GM21737 (cell line): ENCODE results near the gene EXOSC9.

Experiments used
- ATAC-seq: cut with Tn5 transposase; IDR thresholded peaks from one replicate; pipeline ENCODE4 v1.9.1; 2021; ENCODE audit warnings: mild to moderate bottlenecking, moderate library complexity; ENCODE audit not compliant: unreplicated experiment

The EXOSC9 gene

DNA sequence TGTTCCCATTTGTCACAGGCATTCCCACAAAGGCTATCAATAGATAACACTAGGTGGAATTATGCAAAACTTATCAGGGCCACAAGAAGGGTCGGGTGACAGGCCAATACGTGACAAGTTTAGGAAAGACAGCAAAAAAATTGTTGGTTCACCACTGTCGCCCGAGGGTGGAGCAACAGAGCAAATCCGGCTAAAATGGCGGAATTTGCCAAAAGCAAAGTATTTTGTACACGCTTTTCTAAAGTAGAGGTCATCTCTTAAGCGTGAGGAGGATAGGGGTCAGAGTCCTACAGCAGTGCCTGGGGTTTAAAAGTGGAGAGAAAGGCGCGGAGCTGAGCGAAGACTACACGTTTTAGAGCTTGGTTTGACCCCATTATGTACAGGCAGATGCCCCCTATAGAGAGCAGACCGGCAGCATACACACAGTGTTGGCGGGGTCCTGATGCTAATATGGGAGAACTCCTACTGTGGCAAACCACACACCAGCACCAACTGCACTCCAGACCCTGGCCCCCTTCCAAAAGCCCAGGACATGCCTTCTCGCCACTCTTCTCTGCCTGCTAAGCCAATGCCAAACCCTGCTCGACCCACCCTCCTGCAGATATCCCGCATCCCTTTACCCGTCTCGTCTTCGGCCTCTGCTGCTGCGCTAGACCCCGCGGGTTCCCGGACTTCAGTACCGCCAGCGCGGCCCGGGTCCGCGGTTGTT lies 21.8 kb downstream of the EXOSC9 start:
- ATAC-seq: peak; percentile 35

DNA sequence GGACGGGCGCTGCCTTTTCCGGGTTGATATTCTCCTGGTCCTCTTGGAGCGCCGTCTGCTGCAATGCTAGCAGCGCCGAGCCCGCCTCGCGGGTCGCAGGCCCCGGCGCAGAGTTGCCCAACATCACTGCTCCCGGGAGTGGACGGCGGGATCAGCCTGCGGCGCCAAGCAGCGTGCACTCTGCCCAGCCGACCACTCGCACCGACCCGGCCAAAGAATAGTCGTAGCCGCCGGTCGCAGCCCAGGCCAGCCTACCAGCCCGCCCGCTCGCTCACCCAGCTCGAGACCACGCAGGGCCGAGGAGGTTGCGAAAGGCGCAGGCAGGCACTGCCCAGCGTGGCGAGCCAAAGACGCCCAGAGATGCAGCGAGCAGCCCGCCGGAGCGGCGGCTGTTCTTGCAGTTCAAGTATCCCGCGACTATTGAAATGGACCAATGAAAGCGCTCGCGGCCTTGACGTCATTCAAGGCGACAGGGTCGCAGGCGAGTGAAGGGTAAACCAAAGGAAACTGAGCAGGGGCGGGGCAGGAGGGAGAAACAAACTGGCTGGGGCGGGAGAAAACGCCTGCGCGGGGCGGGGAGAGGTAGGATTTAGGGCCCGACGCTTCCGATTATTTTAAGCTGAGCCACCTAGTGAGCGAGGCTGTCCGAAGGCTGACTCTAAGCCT lies 22.5 kb downstream of the EXOSC9 start, which contains the start of gene CCNA2:
TSS of gene CCNA2 (minus strand) at position 379 of the 666 bp plus-strand sequence. CDS start at position 124, 255 bp downstream.
- ATAC-seq: peak; percentile 95

DNA sequence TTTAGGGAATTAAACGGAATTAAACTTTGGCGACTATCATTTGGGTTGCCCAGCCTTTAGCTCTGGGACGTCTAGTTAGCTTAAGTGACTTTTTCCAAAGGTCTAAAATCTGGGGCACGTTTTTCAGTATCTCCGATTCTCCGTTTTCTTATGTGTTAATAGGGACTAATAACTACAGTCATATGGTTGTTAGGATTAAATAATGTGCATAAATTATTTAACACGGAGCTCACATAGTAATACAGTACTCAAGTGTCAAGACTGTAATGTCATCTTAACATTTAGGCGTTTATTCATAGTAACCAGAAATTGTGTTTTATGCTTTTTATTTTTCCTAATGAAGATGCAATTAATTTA lies 23.0 kb downstream of the EXOSC9 start:
- no peak for ATAC-seq

DNA sequence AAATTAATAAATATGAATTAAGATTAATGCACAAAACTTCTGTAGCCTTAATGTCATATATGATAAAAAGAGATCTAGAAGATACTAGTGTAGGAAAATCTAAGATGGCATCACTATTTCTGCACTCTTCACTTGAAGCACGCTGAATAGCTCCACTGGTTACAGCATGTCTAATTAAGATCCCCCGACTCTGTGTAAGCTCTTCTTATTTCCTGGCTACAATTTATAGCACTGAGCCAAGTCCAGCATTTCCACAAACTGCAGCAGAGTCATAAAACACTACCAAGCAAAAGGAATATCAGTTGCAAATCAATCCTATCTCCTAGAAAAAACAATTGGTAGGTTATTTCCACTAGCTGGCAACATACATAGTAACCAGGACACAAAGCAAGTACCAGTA lies 23.8 kb downstream of the EXOSC9 start:
- no peak for ATAC-seq

DNA sequence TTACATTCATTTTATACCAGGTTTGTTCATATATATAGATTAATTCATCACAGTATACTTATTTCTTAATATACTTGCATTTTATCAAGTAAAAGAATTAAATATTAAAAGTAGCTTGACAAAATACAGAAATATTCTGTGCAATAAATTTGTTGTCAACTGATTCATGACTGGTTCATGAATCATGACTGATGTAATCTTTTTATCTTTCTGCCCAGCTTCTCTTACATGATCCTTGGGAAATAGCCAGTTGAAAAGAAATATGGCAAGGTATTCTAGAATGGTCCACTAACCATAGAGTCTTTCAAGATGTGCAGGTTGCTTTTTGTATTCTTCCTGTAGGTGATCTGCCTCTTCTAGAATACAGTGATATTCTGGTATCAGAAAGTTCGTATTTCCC lies 26.7 kb downstream of the EXOSC9 start:
- no peak for ATAC-seq

DNA sequence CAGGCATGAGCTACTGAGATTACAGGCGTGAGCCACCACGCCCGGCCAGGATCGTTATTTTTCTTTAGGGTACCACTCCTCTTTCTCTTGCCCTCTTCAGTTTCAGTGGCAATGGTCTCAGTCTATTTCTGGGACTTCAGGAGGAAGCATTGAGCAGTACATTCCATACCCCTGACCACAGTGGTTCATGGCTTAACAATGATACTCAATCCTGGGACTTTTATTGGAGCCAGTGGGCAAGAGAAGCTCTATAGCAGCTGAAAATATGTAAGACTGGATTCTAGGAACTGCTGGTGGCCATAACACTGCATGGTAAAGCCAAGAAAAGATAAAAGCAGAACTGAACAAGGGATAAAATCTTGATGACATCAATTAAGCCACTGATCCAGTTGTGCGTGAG lies 28.4 kb downstream of the EXOSC9 start:
- no peak for ATAC-seq

DNA sequence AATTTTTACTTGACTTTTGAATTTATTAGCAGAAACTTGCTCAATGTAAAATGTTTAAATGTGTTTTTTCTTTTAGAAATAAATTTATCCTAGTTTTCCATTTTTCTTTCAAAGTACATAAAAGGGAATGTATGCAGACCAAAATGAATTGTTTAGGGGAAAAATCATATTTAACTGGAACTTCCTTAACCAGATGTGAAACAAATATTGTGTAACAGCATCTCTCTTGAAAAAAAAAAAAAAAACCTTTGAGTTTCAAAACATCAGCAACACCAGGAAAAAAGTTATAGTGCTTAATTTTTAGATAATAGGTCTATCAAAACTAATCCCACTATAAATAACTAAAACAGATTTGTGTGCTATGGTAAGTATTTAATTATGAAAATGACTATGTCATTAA lies 37.0 kb downstream of the EXOSC9 start:
- no peak for ATAC-seq

DNA sequence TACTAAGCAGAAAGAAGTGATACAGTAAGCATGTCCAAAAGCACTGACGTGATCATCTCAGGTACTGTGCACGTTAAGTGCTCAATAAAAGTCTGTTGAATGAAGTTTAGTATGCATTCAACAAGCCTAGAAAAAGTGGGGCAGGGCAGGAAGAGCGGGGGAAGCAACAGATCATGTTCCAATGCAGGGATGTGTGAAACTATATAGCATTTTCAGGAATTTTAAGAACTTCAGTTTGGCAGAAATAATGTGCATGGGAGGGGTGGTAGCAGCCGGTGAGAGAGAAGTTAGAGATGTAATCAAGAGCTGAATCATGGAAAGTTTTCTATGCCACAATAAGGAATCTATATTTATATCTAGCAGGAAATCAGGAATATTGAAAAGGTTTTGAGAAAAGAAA lies 41.7 kb downstream of the EXOSC9 start:
- no peak for ATAC-seq

DNA sequence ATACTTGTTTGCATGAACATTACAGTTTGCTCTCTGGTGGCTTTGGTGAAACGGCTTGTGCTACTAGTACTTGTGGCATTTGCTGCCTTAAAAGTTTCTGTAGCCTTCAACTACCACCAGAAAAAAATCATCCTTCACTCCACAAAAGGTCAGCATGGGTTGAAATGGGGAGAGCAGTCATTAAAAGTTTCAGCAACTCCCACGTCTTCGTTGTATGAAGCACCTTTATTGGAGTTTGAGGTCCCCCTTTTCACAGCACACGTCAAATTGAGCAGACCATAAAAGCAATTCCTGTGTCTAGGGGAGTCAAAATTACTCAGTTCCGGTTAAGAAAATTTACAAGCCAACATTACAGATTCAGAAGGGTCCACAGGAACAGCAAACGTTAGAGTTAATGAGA lies 45.5 kb downstream of the EXOSC9 start:
- ATAC-seq: no peak

DNA sequence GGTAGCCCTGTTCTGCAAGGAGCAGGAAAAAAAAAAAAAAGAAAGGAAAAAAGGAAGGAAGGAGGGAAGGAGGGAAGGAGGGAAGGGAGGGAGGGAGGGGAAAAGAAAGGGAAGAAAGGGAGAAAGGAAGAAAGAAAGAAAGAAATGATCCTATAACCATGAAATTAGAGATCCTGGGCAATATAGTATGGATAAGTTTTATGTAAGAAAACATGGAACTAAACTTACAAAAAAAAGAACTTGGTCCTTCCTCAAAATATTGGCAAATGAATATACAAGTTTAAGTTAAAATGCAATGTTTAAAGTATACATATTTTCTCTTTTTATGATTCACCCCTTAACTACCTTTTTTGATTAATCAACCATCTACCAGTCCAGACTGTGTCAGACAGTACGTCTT lies 50.2 kb downstream of the EXOSC9 start:
- no peak for ATAC-seq

DNA sequence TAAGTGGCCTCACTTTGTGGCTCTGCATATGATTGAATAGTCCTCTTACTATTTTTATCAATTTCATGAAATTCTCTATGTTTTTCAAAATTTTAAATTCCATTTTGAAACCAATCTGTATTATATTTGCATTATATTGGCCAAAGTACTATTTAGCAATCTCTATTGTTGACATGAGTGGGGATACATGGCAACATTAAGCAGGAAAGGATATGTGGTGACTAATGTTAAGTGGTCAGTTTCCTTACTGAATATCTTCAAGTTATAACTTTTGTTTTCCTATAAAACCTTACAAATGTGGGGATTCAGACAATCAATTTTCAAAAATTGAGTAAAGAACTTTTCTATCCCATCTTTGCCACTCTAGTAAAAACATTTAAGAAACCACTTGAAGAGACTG lies 59.0 kb downstream of the EXOSC9 start:
- no peak for ATAC-seq

DNA sequence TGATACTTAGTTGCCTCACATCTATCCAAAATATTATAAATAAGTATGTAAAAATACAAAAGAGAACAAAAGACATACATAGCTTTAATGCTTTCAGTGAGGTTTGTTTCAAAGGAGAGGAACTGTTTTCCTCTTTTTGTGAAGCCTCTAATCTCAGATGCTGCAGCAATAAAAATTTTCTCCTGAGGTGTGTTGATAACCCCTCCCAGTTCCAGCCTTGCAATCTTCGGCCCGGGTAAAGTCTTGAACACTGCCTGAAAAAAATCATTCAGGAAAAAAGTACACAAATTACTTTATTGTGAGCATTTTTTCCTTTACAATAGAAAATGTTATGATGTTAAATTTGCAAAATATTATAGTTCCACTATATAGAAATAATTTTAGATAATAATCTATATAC lies 60.3 kb downstream of the EXOSC9 start:
- no peak for ATAC-seq

DNA sequence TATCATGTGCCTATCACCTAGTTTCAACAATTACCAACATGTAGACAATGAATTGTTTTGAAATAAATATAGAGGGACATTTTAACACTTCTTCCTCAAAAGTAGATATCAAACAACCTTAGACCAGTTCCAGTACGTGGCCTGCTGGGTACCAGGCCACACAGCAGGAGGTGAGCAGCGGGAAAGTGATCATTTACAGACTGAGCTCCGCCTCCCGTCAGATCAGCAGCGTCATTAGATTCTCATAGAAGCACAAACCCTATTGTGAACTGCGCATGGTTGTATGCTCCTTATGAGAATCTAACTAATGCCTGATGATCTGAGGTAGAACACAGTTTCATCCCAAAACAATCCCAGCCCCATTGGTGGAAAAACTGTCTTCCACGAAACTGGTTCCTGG lies 62.7 kb downstream of the EXOSC9 start:
- ATAC-seq: no peak
